Epithelial cell of proximal tubule (primary cell): Measurements from ENCODE around the gene CWH43. TPM values are rescaled to one million over a fixed set of nuclear protein-coding genes. Genes with fewer than 3 reads are reported as not detected.
"Not testable (repeated sequence)": the region's sequence is repeated elsewhere in the genome, so short reads cannot be mapped to it uniquely, and the experiment has no call there.

Experiments
- DNase-seq: peaks from one replicate; pipeline ENCODE4 v3.0.0-alpha.2; 2011; ENCODE audit warnings: low read depth
- H3K4me3 ChIP-seq: 2 replicates; pipeline ENCODE4 v1.5.1; 2011; ENCODE audit warnings: low read depth, mild to moderate bottlenecking, low read length
- total RNA-seq: library from RNA; depleted of rRNA; stranded (reverse); fragments of >200 nt; gene quantifications from 2 replicates; pipeline ENCODE4 v1.2.3, GENCODE V29; 2015

CWH43 gene
- total RNA-seq, 1 donor from 2014 or later = 0.52 TPM

GRCh38 chr4:49099831-49100444 is 113.9 kb downstream of the CWH43 start:
- not testable (repeated sequence) for H3K4me3 ChIP-seq, DNase-seq

DNA sequence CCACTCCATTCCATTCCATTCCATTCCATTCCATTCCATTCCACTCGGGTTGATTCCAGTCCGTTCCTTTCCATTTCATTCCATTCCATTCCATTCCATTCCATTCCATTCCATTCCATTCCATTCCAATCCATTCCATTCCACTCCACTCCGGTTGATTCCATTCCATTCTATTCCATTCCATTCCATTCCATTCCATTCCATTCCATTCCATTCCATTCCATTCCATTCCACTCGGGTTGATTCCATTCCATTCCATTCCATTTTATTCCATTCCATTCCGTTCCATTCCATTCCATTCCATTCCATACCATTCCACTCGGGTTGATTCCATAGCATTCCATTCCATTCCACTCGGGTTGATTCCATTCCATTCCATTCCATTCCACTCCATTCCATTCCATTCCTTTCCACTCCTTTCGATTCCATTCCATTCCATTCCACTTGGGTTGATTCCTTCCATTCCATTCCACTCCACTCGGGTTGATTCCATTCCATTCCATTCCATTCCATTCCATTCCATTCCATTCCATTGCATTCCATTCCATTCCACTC is 116.3 kb downstream of the CWH43 start:
- H3K4me3 ChIP-seq, DNase-seq: not testable (repeated sequence)

DNA sequence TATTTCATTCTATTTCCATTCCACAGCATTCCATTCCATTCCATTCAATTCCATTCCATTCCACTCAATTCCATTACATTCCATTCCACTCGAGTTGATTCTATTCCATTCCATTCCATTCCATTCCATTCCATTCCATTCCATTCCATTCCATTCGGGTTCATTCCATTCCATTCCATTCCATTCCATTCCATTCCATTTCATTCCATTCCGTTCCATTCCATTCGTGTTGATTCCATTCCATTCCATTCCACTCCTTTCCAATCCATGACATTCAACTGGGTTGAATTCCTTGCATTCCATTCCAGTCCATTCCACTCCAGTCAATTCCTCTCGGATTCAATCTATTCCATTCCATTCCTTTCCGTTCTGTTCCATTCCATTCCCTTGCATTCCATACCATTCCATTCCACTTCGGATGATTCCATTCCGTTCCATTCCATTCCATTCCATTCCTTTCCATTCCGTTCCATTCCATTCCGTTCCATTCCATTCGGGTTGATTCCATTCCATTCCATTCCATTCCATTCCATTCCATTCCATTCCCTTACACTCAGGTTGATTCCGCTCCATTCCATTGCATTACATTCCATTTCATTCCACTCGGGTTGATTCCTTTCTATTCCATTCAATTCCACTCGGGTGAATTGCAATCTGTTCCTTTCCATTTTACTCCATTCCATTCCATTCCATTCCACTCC is 117.5 kb downstream of the CWH43 start:
- not testable (repeated sequence) for DNase-seq, H3K4me3 ChIP-seq

DNA sequence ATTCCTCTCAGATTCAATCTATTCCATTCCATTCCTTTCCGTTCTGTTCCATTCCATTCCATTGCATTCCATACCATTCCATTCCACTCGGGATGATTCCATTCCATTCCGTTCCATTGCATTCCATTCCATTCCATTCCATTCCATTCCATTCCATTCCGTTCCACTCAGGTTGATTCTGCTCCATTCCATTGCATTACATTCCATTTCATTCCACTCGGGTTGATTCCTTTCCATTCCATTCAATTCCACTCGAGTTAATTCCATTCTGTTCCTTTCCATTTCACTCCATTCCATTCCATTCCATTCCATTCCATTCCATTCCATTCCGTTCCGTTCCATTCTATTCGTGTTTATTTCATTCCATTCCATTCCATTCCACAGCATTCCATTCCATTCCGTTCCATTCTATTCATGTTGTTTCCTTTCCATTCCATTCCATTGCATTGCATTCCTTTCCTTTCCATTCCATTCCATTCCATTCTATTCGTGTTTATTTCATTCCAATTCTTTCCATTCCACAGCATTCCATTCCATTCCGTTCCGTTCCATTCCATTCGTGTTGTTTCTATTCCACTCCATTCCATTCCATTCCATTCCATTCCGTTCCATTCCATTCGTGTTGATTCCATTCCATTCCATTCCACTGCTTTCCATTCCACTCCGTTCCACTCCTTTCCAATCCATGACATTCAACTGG is 118.3 kb downstream of the CWH43 start:
- H3K4me3 ChIP-seq, DNase-seq: not testable (repeated sequence)

DNA sequence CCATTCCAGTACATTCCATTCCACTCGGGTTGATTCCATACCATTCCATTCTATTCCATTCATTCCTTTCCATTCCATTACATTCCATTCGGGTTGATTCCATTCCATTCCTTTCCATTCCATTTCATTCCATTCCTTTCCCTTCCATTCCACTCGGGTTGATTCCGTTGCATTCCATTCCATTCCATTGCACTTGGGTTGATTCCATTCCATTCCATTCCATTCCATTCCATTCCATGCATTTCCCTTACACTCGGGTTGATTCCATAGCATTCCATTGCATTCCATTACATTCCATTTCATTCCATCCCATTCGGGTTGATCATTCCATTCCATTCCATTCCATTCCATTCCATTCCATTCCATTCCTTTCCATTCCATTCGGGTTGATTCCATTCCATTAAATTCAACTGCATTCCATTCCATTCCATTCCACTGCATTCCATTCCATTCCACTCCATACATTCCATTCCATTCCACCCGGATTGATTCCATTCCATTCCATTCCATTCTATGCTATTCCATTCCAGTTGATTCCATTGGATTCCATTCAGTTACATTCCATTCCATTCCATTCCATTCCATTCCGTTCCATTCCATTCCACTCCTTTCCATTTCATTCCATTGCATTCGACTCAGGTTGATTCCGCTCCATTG is 119.3 kb downstream of the CWH43 start:
- DNase-seq, H3K4me3 ChIP-seq: not testable (repeated sequence)

GRCh38 chr4:49107262-49107661 is 121.2 kb downstream of the CWH43 start:
- DNase-seq, H3K4me3 ChIP-seq: not testable (repeated sequence)

DNA sequence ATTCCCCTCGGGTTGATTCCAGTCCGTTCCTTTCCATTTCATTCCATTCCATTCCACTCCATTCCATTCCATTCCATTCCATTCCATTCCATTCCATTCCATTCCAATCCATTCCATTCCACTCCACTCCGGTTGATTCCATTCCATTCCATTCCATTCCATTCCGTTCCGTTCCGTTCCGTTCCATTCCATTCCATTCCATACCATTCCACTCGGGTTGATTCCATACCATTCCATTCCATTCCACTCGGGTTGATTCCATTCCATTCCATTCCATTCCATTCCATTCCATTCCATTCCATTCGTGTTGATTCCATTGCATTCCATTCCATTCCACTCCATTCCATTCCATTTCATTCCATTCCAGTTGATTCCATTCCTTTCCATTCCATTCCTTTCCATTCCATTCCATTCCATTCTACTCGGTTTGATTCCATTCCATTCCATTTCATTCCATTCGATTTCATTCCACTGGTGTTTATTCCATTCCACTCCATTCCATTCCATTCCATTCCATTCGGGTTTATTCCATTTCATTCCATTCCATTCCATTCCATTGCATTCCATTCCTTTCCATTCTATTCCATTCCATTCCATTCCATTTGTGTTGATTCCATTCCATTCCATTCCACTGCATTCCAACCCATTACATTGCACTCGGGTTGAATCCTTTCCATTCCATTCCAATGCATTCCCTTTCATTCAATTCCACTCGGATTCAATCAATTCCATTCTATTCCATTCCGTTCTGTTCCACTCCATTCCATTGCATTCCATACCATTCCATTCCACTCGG is 122.3 kb downstream of the CWH43 start:
- not testable (repeated sequence) for H3K4me3 ChIP-seq, DNase-seq

DNA sequence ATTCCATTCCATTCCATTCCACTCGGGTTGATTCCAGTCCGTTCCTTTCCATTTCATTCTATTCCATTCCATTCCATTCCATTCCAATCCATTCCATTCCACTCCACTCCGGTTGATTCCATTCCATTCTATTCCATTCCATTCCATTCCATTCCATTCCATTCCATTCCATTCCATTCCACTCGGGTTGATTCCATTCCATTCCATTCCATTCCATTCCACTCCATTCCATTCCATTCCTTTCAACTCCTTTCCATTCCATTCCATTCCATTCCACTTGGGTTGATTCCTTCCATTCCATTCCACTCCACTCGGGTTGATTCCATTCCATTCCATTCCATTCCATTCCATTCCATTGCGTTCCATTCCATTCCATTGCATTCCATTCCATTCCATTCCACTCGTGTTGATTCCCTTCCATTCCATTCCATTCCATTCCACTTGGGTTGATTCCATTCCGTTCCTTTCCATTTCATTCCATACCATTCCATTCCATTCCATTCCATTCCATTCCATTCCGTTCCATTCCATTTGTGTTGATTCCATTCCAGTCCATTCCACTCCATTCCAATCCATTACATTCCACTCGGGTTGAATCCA is 123.6 kb downstream of the CWH43 start:
- DNase-seq, H3K4me3 ChIP-seq: not testable (repeated sequence)

DNA sequence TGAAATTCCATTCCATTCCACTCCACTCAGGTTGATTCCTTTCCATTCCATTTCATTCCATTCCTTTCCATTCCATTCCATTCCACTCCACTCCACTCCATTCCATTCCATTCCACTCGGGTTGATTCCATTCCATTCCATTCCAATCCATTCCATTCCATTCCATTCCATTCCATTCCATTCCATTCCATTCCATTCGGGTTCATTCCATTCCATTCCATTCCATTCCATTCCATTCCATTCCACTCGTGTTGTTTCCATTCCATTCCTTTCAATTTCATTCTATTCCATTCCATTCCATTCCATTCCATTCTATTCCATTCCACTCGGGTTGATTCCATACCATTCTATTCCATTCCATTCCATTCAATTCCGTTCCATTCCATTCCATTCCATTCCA is 124.5 kb downstream of the CWH43 start:
- DNase-seq, H3K4me3 ChIP-seq: not testable (repeated sequence)

Other genes starting within 250 kb of the CWH43 start
- gene FRYL, start 206.0 kb upstream of the CWH43 start, total RNA-seq = 22.5 and 31.3 TPM in 2 replicates
- gene OCIAD1, start 155.2 kb upstream of the CWH43 start, total RNA-seq = 102 and 165 TPM in 2 replicates
- 164 and 222 TPM in 2 replicates for gene OCIAD2, start 79.5 kb upstream of the CWH43 start, total RNA-seq